HG02884 (cell line): ENCODE results near the gene TWF2.

Source experiments
- ATAC-seq: cut with Tn5 transposase; IDR thresholded peaks from one replicate; pipeline ENCODE4 v1.9.1; 2021; ENCODE audit warnings: mild to moderate bottlenecking, moderate library complexity; ENCODE audit not compliant: unreplicated experiment

TWF2 gene

GRCh38 chr3:52204337-52205073, 34.5 kb downstream of the TWF2 start:
- no peak for ATAC-seq

- ATAC-seq = no peak
Measured at GRCh38 chr3:52203701-52204100, 35.3 kb downstream of the TWF2 start.

GRCh38 chr3:52202384-52203077, 36.4 kb downstream of the TWF2 start:
- ATAC-seq = no peak

- ATAC-seq = no peak
Measured at GRCh38 chr3:52200981-52201679, 37.8 kb downstream of the TWF2 start.

GRCh38 chr3:52198643-52199608, 40.0 kb downstream of the TWF2 start:
- ATAC-seq = no peak

- peak; percentile 66 for ATAC-seq
Measured at GRCh38 chr3:52197842-52198625, 40.9 kb downstream of the TWF2 start, which contains the start of gene ALAS1. Gene ALAS1 (plus strand): TSS chr3:52198160. CDS start chr3:52199242, 1,082 bp downstream.

GRCh38 chr3:52197499-52197841, 41.5 kb downstream of the TWF2 start:
- ATAC-seq = peak; percentile 24

GRCh38 chr3:52196977-52197376, 42.0 kb downstream of the TWF2 start:
- ATAC-seq = no peak

- ATAC-seq = no peak
Measured at GRCh38 chr3:52195823-52196331, 43.1 kb downstream of the TWF2 start.

GRCh38 chr3:52195291-52195597, 43.7 kb downstream of the TWF2 start:
- no peak for ATAC-seq

- no peak for ATAC-seq
Measured at GRCh38 chr3:52194485-52195290, 44.3 kb downstream of the TWF2 start.

GRCh38 chr3:52193065-52193464, 45.9 kb downstream of the TWF2 start:
- no peak for ATAC-seq

- no peak for ATAC-seq
Measured at GRCh38 chr3:52191663-52192062, 47.3 kb downstream of the TWF2 start.

GRCh38 chr3:52190294-52191074, 48.5 kb downstream of the TWF2 start:
- ATAC-seq = no peak

- no peak for ATAC-seq
Measured at GRCh38 chr3:52188556-52188955, 50.4 kb downstream of the TWF2 start.

- ATAC-seq = no peak
Measured at GRCh38 chr3:52186729-52187128, 52.2 kb downstream of the TWF2 start.

- no peak for ATAC-seq
Measured at GRCh38 chr3:52185837-52186236, 53.1 kb downstream of the TWF2 start.

- ATAC-seq = no peak
Measured at GRCh38 chr3:52185311-52185710, 53.6 kb downstream of the TWF2 start.
